GM12878 (cell line): ENCODE results near the gene MYCBP. TPM values are rescaled to one million over a fixed set of nuclear protein-coding genes. Genes with fewer than 3 reads are reported as not detected.

Source experiments
- ATAC-seq: fragments of 200-7000 bp; cut with Tn5 transposase; 3 replicates; pipeline ENCODE4 v1.9.1; 2020; ENCODE audit warnings: mild to moderate bottlenecking, moderate library complexity
- BruUV-seq: library from RNA; stranded (reverse); fragments of 400-500 nt; replicated peaks from 2 replicates; lab custom pipeline; 2021; lab: Mats Ljungman, UMichigan
- CTCF ChIA-PET: fragments of 300-600 bp; sonication (Branson Sonifier 250); formaldehyde crosslinking; extraction: SDS; loops from one replicate; lab custom pipeline; 2021; ENCODE audit warnings: inconsistent platforms; lab: Yijun Ruan, JAX
- POLR2A ChIA-PET: fragments of 350-600 bp; formaldehyde crosslinking; extraction: SDS; loops from one replicate; lab custom pipeline; 2021; ENCODE audit warnings: inconsistent platforms; lab: Charles Lee
- RAD21 ChIA-PET: fragments of 300-600 bp; sonication (Branson Sonifier 250); formaldehyde crosslinking; loops from one replicate; lab custom pipeline; 2023; ENCODE audit warnings: antibody characterized with exemption; ENCODE audit not compliant: unreplicated experiment; lab: Charles Lee
- SMC1A ChIA-PET: fragments of 300-600 bp; sonication (Branson Sonifier 250); formaldehyde crosslinking; loops from one replicate; lab custom pipeline; 2023; ENCODE audit not compliant: unreplicated experiment, uncharacterized antibody; lab: Charles Lee
- DNase-seq: peaks from one replicate; pipeline ENCODE4 v3.0.0-alpha.2; 2011; ENCODE audit warnings: low read depth, low spot score
- FAIRE-seq: peaks from 3 replicates; lab custom pipeline; 2011; peaks lifted over from hg19 to GRCh38; lab: Jason Lieb, UNC
- H2AFZ ChIP-seq: 2 replicates; pipeline ENCODE4 v1.6.0; 2011; ENCODE audit warnings: low read depth, low read length, control low read depth; ENCODE audit not compliant: control insufficient read depth
- H3K27ac ChIP-seq: 2 replicates; pipeline ENCODE4 v1.5.1; 2011; ENCODE audit warnings: control low read depth; ENCODE audit not compliant: control insufficient read depth, insufficient read depth
- H3K27me3 ChIP-seq, 2 experiments: replicated peaks in 1 of 2; 2 replicates each; pipeline versions ENCODE4 v1.6.0 to v1.6.1; 2011; ENCODE audit warnings: low read length in 1 of 2; ENCODE audit not compliant: control insufficient read depth in 2 of 2, insufficient read depth in 2 of 2
- H3K36me3 ChIP-seq, 2 experiments: 2 replicates each; pipeline ENCODE4 v1.5.1; 2011; ENCODE audit warnings: low read length in 1 of 2; ENCODE audit not compliant: control insufficient read depth in 2 of 2, insufficient read depth in 2 of 2
- H3K4me1 ChIP-seq: 2 replicates; pipeline ENCODE4 v1.6.1; 2011; ENCODE audit warnings: mild to moderate bottlenecking, low read length, moderate library complexity, mixed read lengths; ENCODE audit not compliant: control insufficient read depth, insufficient read depth
- H3K4me2 ChIP-seq: 2 replicates; pipeline ENCODE4 v1.6.0; 2011; ENCODE audit warnings: control low read depth; ENCODE audit not compliant: control insufficient read depth, insufficient read depth
- H3K4me3 ChIP-seq: fragments of 200-600 bp; sonication (generic); 2 replicates; pipeline ENCODE4 v1.5.1; 2016
- H3K79me2 ChIP-seq: 2 replicates; pipeline ENCODE4 v1.6.0; 2011; ENCODE audit warnings: low read length; ENCODE audit not compliant: control insufficient read depth, insufficient read depth
- H3K9ac ChIP-seq: 2 replicates; pipeline ENCODE4 v1.8.0; 2011; ENCODE audit warnings: low read length, control low read depth, mixed read lengths; ENCODE audit not compliant: control insufficient read depth, insufficient read depth
- H3K9me3 ChIP-seq: replicated peaks from 3 replicates; pipeline ENCODE4 v1.5.1; 2011; ENCODE audit warnings: mild to moderate bottlenecking, low read length; ENCODE audit not compliant: control insufficient read depth, insufficient read depth
- H4K20me1 ChIP-seq: 2 replicates; pipeline ENCODE4 v1.6.0; 2011; ENCODE audit not compliant: control insufficient read depth, insufficient read depth
- CEBPB ChIP-seq, 2 experiments: fragments of 150-350 bp in 1 of 2; IDR thresholded peaks; 2 replicates each; pipeline ENCODE4 v1.6.1; 2012 to 2014; ENCODE audit warnings: low read depth in 2 of 2, low read length in 2 of 2, borderline replicate concordance in 1 of 2, inconsistent platforms in 1 of 2
- CHD2 ChIP-seq: IDR thresholded peaks from 2 replicates; pipeline ENCODE4 v1.6.1; 2011; ENCODE audit warnings: low read depth, low read length, improper control_type of control experiment, borderline replicate concordance
- CREB1 ChIP-seq: IDR thresholded peaks from 2 replicates; pipeline ENCODE4 v1.6.1; 2012; ENCODE audit warnings: low read depth, mild to moderate bottlenecking, inconsistent platforms
- LARP7 ChIP-seq: fragments of 450-650 bp; IDR thresholded peaks from 2 replicates; pipeline ENCODE4 v1.6.1; 2017; ENCODE audit warnings: mild to moderate bottlenecking
- PAX5 ChIP-seq: IDR thresholded peaks from 2 replicates; pipeline ENCODE4 v1.6.1; 2011; ENCODE audit warnings: low read depth, low read length, borderline replicate concordance
- POLR2AphosphoS2 ChIP-seq: IDR thresholded peaks from 2 replicates; pipeline ENCODE4 v1.6.1; 2011; ENCODE audit warnings: low read depth, mild to moderate bottlenecking, low read length, improper control_type of control experiment, moderate library complexity
- SMAD1 ChIP-seq: fragments of 450-650 bp; IDR thresholded peaks from 2 replicates; pipeline ENCODE4 v1.6.1; 2018; ENCODE audit warnings: mild to moderate bottlenecking, low read depth; ENCODE audit not compliant: partially characterized antibody
- TCF7 ChIP-seq: IDR thresholded peaks from 2 replicates; pipeline ENCODE4 v1.6.1; 2014; ENCODE audit warnings: antibody characterized with exemption, borderline replicate concordance
- WGBS: methylation state at CpG from one replicate; pipeline ENCODE4 v1.1.6; 2016; ENCODE audit warnings: low lambda C conversion rate; ENCODE audit not compliant: insufficient replicate concordance, insufficient coverage; ENCODE audit errors: missing lambda C conversion rate; 5-methylcytosine and 5-hydroxymethylcytosine counted together
- in situ Hi-C: fragments of 300-500 bp; cut with MboI; formaldehyde crosslinking; loops from 9 replicates; pipeline ENCODE4 v1.14.3; 2018; ENCODE audit warnings: mixed read lengths
- intact Hi-C: fragments of 100-400 bp; cut with micrococcal nuclease; formaldehyde crosslinking; loops from one replicate; pipeline ENCODE4 v1.14.2; 2022; ENCODE audit not compliant: unreplicated experiment
- polyA plus RNA-seq, 11 experiments: library from polyadenylated mRNA; depleted of rRNA in 4 of 11; unstranded in 6 of 11; stranded (reverse) in 5 of 11; fragments of >200 nt; fragmentation: Nextera tagmentation in 4 of 11; fragmentation: Illumina TruSeq in 1 of 11; extraction: Ambion mirVana in 4 of 11; extraction: Trizol in 1 of 11; gene quantifications; 1 replicate in 1 of 11; 2 replicates in 10 of 11; pipeline versions ENCODE4 v1.2.1 to v1.2.3, GENCODE V29; 2011 to 2016; ENCODE audit warnings: inconsistent platforms in 2 of 11, missing spikeins in 2 of 11, low read depth in 1 of 11
- total RNA-seq, 4 experiments: library from RNA; depleted of rRNA in 3 of 4; stranded (reverse); fragments of >200 nt in 3 of 4; fragmentation: Illumina TruSeq in 1 of 4; extraction: Trizol in 1 of 4; gene quantifications; 2 replicates each; pipeline versions ENCODE4 v1.2.1 to v1.2.3, GENCODE V29; 2013 to 2021
- TF ChIP-seq, protein P1 (sequence below): fragments of 450-650 bp; IDR thresholded peaks from 2 replicates; pipeline ENCODE4 v1.6.1; 2014; ENCODE audit warnings: mild to moderate bottlenecking
- TF ChIP-seq, protein P2 (sequence below): IDR thresholded peaks from 2 replicates; pipeline ENCODE4 v1.6.1; 2012; ENCODE audit warnings: low read length, inconsistent platforms
- TF ChIP-seq, protein P3 (sequence below): fragments of 150-350 bp; IDR thresholded peaks from 2 replicates; pipeline ENCODE4 v1.6.1; 2014; ENCODE audit warnings: mild to moderate bottlenecking, low read depth, low read length
- TF ChIP-seq, protein P4 (sequence below): fragments of 450-650 bp; IDR thresholded peaks from 2 replicates; pipeline ENCODE4 v1.6.1; 2018; ENCODE audit warnings: mild to moderate bottlenecking, low read depth, moderate library complexity; ENCODE audit not compliant: partially characterized antibody

MYCBP gene
- total and polyA plus RNA-seq, 10 of the 15 experiments (the other 5 are each of a cell fraction or from before 2014, with no cell fraction given) = 26.1 to 210 (median 43.1) TPM

DNA sequence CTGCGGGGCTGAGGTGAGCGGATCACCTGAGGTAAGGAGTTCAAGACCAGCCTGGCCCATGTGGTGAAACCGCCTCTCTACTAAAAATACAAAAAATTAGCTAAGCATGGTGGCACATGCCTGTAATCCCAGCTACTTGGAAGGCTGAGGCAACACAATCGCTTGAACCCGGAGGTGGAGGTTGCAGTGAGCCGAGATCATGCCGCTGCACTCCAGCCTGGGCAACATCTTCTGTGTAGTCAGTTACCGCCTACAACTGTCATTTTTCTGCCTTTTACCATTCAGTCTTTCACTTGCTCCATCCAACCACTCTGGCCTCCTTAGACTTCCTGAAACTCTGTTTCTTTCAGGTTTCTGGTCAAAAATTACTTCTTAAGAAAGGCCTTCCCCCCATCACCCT lies 2.2 kb downstream of the MYCBP start (continued):
- TF ChIP-seq, protein P1, sequence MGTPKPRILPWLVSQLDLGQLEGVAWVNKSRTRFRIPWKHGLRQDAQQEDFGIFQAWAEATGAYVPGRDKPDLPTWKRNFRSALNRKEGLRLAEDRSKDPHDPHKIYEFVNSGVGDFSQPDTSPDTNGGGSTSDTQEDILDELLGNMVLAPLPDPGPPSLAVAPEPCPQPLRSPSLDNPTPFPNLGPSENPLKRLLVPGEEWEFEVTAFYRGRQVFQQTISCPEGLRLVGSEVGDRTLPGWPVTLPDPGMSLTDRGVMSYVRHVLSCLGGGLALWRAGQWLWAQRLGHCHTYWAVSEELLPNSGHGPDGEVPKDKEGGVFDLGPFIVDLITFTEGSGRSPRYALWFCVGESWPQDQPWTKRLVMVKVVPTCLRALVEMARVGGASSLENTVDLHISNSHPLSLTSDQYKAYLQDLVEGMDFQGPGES = no peak
- TF ChIP-seq SMAD1 = no peak
- TF ChIP-seq, protein P2, sequence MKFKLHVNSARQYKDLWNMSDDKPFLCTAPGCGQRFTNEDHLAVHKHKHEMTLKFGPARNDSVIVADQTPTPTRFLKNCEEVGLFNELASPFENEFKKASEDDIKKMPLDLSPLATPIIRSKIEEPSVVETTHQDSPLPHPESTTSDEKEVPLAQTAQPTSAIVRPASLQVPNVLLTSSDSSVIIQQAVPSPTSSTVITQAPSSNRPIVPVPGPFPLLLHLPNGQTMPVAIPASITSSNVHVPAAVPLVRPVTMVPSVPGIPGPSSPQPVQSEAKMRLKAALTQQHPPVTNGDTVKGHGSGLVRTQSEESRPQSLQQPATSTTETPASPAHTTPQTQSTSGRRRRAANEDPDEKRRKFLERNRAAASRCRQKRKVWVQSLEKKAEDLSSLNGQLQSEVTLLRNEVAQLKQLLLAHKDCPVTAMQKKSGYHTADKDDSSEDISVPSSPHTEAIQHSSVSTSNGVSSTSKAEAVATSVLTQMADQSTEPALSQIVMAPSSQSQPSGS = no peak

DNA sequence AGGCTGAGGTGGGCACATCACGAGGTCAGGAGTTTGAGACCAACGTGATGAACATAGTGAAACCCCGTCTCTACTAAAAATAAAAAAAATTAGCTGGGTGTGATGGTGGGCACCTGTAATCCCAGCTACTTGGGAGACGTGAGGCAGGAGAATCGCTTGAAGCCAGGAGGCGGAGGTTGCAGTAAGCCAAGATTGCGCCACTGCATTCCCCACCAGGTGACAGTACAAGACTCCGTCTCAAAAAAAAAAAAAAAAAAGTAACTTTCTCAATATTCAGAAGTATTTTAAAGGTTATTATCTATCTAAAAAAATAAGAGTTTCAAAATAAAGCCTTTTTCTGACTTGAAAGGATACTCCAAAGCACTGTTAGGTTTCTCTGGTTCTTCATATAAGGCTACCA lies 5.9 kb downstream of the MYCBP start:
- Histone ChIP-seq H4K20me1 (no peaks in the 10 kb centered on the region), H3K9ac (no peak overlapping the region), H3K4me1 (peaks cover 14% of the 10 kb centered on the region; the same call in 1 of the 2 replicates), H3K4me3 (no peak overlapping the region), H3K9me3 (no peaks in the 10 kb centered on the region), H3K79me2 (peaks cover 10% of the 10 kb centered on the region), H3K36me3 (no peaks in the 10 kb centered on the region), H3K27ac (no peak overlapping the region), H3K27me3 (no peaks in the 10 kb centered on the region), H2AFZ (no peak overlapping the region), H3K4me2 (no peak overlapping the region)
- ATAC-seq = no peak
- CTCF ChIA-PET = interaction anchor here (0.7 kb wide), 1 partner anchor 829 kb away, joined by 3 read pairs; no protein-coding TSS in a partner anchor
- DNase-seq = no peak
- BruUV-seq = no TSS peak
- in situ Hi-C loops (no loop called here), intact Hi-C loops (no loop called here)
- POLR2A ChIA-PET = interaction anchor here (0.7 to 1.0 kb wide), 2 partner anchors 14 to 819 kb away, joined by 3 to 4 read pairs; no protein-coding TSS in a partner anchor
- SMC1A ChIA-PET = interaction anchor here (0.6 kb wide), 1 partner anchor 392 kb away, joined by 3 read pairs; no protein-coding TSS in a partner anchor
- WGBS = 93% methylated on average over 8 of the region's 8 CpGs
- RAD21 ChIA-PET = no interaction called here
- no peak for FAIRE-seq
- TF ChIP-seq CHD2 (no peak), TCF7 (no peak), CEBPB (IDR thresholded peaks at IDR 0.05; ENCODE audit: borderline replicate concordance in 1 of 2, low read depth in 2 of 2, low read length in 2 of 2) (no peak), CREB1 (no peak), LARP7 (no peak), PAX5 (no peak), POLR2AphosphoS2 (no peak)
- TF ChIP-seq, protein P3, sequence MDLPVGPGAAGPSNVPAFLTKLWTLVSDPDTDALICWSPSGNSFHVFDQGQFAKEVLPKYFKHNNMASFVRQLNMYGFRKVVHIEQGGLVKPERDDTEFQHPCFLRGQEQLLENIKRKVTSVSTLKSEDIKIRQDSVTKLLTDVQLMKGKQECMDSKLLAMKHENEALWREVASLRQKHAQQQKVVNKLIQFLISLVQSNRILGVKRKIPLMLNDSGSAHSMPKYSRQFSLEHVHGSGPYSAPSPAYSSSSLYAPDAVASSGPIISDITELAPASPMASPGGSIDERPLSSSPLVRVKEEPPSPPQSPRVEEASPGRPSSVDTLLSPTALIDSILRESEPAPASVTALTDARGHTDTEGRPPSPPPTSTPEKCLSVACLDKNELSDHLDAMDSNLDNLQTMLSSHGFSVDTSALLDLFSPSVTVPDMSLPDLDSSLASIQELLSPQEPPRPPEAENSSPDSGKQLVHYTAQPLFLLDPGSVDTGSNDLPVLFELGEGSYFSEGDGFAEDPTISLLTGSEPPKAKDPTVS = no peak
- TF ChIP-seq, protein P4, sequence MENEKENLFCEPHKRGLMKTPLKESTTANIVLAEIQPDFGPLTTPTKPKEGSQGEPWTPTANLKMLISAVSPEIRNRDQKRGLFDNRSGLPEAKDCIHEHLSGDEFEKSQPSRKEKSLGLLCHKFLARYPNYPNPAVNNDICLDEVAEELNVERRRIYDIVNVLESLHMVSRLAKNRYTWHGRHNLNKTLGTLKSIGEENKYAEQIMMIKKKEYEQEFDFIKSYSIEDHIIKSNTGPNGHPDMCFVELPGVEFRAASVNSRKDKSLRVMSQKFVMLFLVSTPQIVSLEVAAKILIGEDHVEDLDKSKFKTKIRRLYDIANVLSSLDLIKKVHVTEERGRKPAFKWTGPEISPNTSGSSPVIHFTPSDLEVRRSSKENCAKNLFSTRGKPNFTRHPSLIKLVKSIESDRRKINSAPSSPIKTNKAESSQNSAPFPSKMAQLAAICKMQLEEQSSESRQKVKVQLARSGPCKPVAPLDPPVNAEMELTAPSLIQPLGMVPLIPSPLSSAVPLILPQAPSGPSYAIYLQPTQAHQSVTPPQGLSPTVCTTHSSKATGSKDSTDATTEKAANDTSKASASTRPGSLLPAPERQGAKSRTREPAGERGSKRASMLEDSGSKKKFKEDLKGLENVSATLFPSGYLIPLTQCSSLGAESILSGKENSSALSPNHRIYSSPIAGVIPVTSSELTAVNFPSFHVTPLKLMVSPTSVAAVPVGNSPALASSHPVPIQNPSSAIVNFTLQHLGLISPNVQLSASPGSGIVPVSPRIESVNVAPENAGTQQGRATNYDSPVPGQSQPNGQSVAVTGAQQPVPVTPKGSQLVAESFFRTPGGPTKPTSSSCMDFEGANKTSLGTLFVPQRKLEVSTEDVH = no peak
- TF ChIP-seq, protein P2 = no peak
